Endothelial cell of umbilical vein (primary cell): ENCODE data around the gene PLXDC2. TPM values are rescaled to one million over a fixed set of nuclear protein-coding genes. Genes with fewer than 3 reads are reported as not detected.

ENCODE experiments used
- BruUV-seq: library from RNA; stranded (reverse); fragments of 400-500 nt; replicated peaks from 2 replicates; lab custom pipeline; 2021; lab: Mats Ljungman, UMichigan
- CTCF ChIA-PET: fragments of 300-600, 350-600 bp; sonication (Branson Sonifier 250); formaldehyde crosslinking; loops from one replicate; lab custom pipeline; 2021; ENCODE audit warnings: antibody characterized with exemption, inconsistent platforms; lab: Charles Lee
- POLR2A ChIA-PET: fragments of 300-600, 350-600 bp; sonication (Branson Sonifier 250); formaldehyde crosslinking; loops from one replicate; lab custom pipeline; 2021; ENCODE audit warnings: antibody characterized with exemption, inconsistent platforms; lab: Charles Lee
- DNase-seq: peaks from one replicate; pipeline ENCODE4 v3.0.0-alpha.2; 2011; ENCODE audit warnings: low read depth, low spot score
- FAIRE-seq: peaks from 2 replicates; lab custom pipeline; 2011; peaks lifted over from hg19 to GRCh38; lab: Jason Lieb, UNC
- H2AFZ ChIP-seq: 2 replicates; pipeline ENCODE4 v1.6.0; 2012; ENCODE audit warnings: low read depth, low read length, control low read depth, inconsistent platforms
- H3K27ac ChIP-seq: 2 replicates; pipeline ENCODE4 v1.5.1; 2011; ENCODE audit warnings: low read depth, mild to moderate bottlenecking, control low read depth, low read length, moderate library complexity; ENCODE audit not compliant: insufficient read depth
- H3K27me3 ChIP-seq, 2 experiments: 2 replicates each; pipeline versions ENCODE4 v1.6.0 to v1.6.1; 2011; ENCODE audit warnings: low read length in 2 of 2, mixed read lengths in 1 of 2; ENCODE audit not compliant: control insufficient read depth in 2 of 2, insufficient read depth in 2 of 2
- H3K36me3 ChIP-seq, 2 experiments: 2 replicates in 1 of 2; 3 replicates in 1 of 2; pipeline ENCODE4 v1.5.1; 2011; ENCODE audit warnings: low read length in 2 of 2, mild to moderate bottlenecking in 1 of 2, moderate library complexity in 1 of 2; ENCODE audit not compliant: control insufficient read depth in 2 of 2, insufficient read depth in 2 of 2; ENCODE audit errors: extremely low read depth in 1 of 2
- H3K4me1 ChIP-seq: 3 replicates; pipeline ENCODE4 v1.5.1; 2011; ENCODE audit warnings: mild to moderate bottlenecking, low read length; ENCODE audit not compliant: control insufficient read depth, insufficient read depth; ENCODE audit errors: extremely low read depth
- H3K4me2 ChIP-seq: 2 replicates; pipeline ENCODE4 v1.6.1; 2011; ENCODE audit warnings: low read length, control low read depth, mixed read lengths; ENCODE audit not compliant: insufficient read depth
- H3K4me3 ChIP-seq, 3 experiments: fragments of 200-600 bp in 1 of 3; sonication (generic), shearing (Covaris generic) in 1 of 3; replicated peaks in 1 of 3; 2 replicates each; pipeline ENCODE4 v1.5.1; 2011 to 2016; ENCODE audit warnings: control low read depth in 3 of 3, low read length in 3 of 3, mild to moderate bottlenecking in 2 of 3, inconsistent platforms in 1 of 3, low read depth in 1 of 3, moderate library complexity in 1 of 3; ENCODE audit not compliant: insufficient read depth in 1 of 3
- H3K79me2 ChIP-seq: 2 replicates; pipeline ENCODE4 v1.6.0; 2012; ENCODE audit warnings: low read length, inconsistent platforms; ENCODE audit not compliant: control insufficient read depth, insufficient read depth
- H3K9ac ChIP-seq: replicated peaks from 2 replicates; pipeline ENCODE3; 2011; ENCODE audit warnings: low read length, control low read depth; ENCODE audit not compliant: insufficient read depth; ENCODE audit errors: extremely low read depth
- H3K9me1 ChIP-seq: replicated peaks from 3 replicates; pipeline ENCODE4 v1.6.0; 2011; ENCODE audit warnings: mild to moderate bottlenecking, low read length; ENCODE audit not compliant: control insufficient read depth, insufficient read depth; ENCODE audit errors: extremely low read depth
- H3K9me3 ChIP-seq: replicated peaks from 2 replicates; pipeline ENCODE4 v1.5.1; 2012; ENCODE audit warnings: low read length, inconsistent platforms; ENCODE audit not compliant: control insufficient read depth, insufficient read depth
- H4K20me1 ChIP-seq: replicated peaks from 2 replicates; pipeline ENCODE3; 2011; ENCODE audit warnings: mild to moderate bottlenecking, low read length; ENCODE audit not compliant: control insufficient read depth, insufficient read depth; ENCODE audit errors: extremely low read depth
- EZH2 ChIP-seq: IDR thresholded peaks from 2 replicates; pipeline ENCODE4 v1.6.1; 2012; ENCODE audit warnings: borderline replicate concordance, low read depth, mild to moderate bottlenecking, moderate library complexity, low read length, inconsistent platforms; ENCODE audit not compliant: severe bottlenecking
- GATA2 ChIP-seq: IDR thresholded peaks from 2 replicates; pipeline ENCODE4 v1.7.0; 2011; ENCODE audit warnings: low read depth, mild to moderate bottlenecking, moderate library complexity, mixed read lengths, low read length; ENCODE audit not compliant: insufficient read length, insufficient read depth
- JUN ChIP-seq: IDR thresholded peaks from 2 replicates; pipeline ENCODE4 v1.6.1; 2011; ENCODE audit warnings: borderline replicate concordance, low read depth; ENCODE audit not compliant: insufficient read length, insufficient read depth
- POLR2AphosphoS5 ChIP-seq: IDR thresholded peaks from 2 replicates; pipeline ENCODE4 v1.6.1; 2012; ENCODE audit warnings: low read depth, mild to moderate bottlenecking, control low read depth, low read length, moderate library complexity; ENCODE audit not compliant: insufficient read depth
- dilution Hi-C: fragments of 300-500 bp; cut with MboI; formaldehyde crosslinking; loops from one replicate; pipeline ENCODE4 v1.15.0; 2019; ENCODE audit warnings: low sequenced_read_pairs; ENCODE audit not compliant: extremely low pct_ligation_motif_present
- intact Hi-C: fragments of 100-400 bp; cut with micrococcal nuclease; formaldehyde crosslinking; loops from one replicate; pipeline ENCODE4 v1.10.0; 2022
- polyA plus RNA-seq, 4 experiments: library from polyadenylated mRNA; depleted of rRNA in 3 of 4; stranded (reverse) in 3 of 4; unstranded in 1 of 4; fragments of >200 nt; gene quantifications; 2 replicates each; pipeline versions ENCODE4 v1.2.1 to v1.2.3, GENCODE V29; 2011 to 2012; ENCODE audit warnings: missing spikeins in 1 of 4
- total RNA-seq: library from RNA; stranded (reverse); gene quantifications from 2 replicates; pipeline ENCODE4 v1.2.3, GENCODE V29; 2021
- TF ChIP-seq, protein P1 (sequence below): IDR thresholded peaks from 2 replicates; pipeline ENCODE4 v1.6.1; 2011; ENCODE audit not compliant: insufficient read depth, insufficient read length
- TF ChIP-seq, protein P2 (sequence below), 2 donors: IDR thresholded peaks; 1 replicate in 1 of 2; 2 replicates in 1 of 2; pipeline ENCODE4 v1.5.1; 2011; ENCODE audit warnings: low read length in 2 of 2, mild to moderate bottlenecking in 2 of 2, moderate library complexity in 2 of 2, control low read depth in 1 of 2, inconsistent platforms in 1 of 2, low read depth in 1 of 2; ENCODE audit not compliant: insufficient read depth in 1 of 2; ENCODE audit errors: extremely low read depth in 1 of 2

The PLXDC2 gene
- total and polyA plus RNA-seq, 2 donors (not counting 3 experiments of a cell fraction or from before 2014, with no cell fraction given), result 0.32 to 1.2 TPM

GRCh38 chr10:20108021-20108420 lies 291.8 kb downstream of the PLXDC2 start:
- Histone ChIP-seq H3K9ac (no peak overlapping the region), H3K27ac (no peak overlapping the region), H3K4me3 (no peak overlapping the region), H3K9me1 (no peaks in the 10 kb centered on the region), H3K4me2 (no peak overlapping the region), H3K36me3 (no peaks in the 10 kb centered on the region), H2AFZ (no peak overlapping the region), H3K9me3 (no peaks in the 10 kb centered on the region), H3K4me1 (no peaks in the 10 kb centered on the region), H4K20me1 (no peaks in the 10 kb centered on the region), H3K27me3 (no peaks in the 10 kb centered on the region), H3K79me2 (no peaks in the 10 kb centered on the region)
- intact Hi-C loops, result no loop called here
- dilution Hi-C loops, result no loop called here
- CTCF ChIA-PET, result no interaction called here
- TF ChIP-seq POLR2AphosphoS5 (no peak), GATA2 (no peak), JUN (no peak)
- TF ChIP-seq, protein P1, sequence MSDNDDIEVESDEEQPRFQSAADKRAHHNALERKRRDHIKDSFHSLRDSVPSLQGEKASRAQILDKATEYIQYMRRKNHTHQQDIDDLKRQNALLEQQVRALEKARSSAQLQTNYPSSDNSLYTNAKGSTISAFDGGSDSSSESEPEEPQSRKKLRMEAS, result no peak
- no TSS peak for BruUV-seq
- POLR2A ChIA-PET, result no interaction called here
- DNase-seq (no peak), FAIRE-seq (no peak)

GRCh38 chr10:20109613-20110012 lies 293.4 kb downstream of the PLXDC2 start:
- ChIA-PET POLR2A (no interaction called here), CTCF (no interaction called here)
- Histone ChIP-seq H3K4me1 (no peaks in the 10 kb centered on the region), H3K27ac (no peak overlapping the region), H2AFZ (no peak overlapping the region), H3K9me3 (no peaks in the 10 kb centered on the region), H4K20me1 (no peaks in the 10 kb centered on the region), H3K4me3 (no peak overlapping the region), H3K9ac (no peak overlapping the region), H3K27me3 (no peaks in the 10 kb centered on the region), H3K4me2 (no peak overlapping the region), H3K79me2 (no peaks in the 10 kb centered on the region), H3K36me3 (no peaks in the 10 kb centered on the region), H3K9me1 (no peaks in the 10 kb centered on the region)
- FAIRE-seq (no peak), DNase-seq (no peak)
- dilution Hi-C loops (no loop called here), intact Hi-C loops (no loop called here)
- TF ChIP-seq, protein P2, sequence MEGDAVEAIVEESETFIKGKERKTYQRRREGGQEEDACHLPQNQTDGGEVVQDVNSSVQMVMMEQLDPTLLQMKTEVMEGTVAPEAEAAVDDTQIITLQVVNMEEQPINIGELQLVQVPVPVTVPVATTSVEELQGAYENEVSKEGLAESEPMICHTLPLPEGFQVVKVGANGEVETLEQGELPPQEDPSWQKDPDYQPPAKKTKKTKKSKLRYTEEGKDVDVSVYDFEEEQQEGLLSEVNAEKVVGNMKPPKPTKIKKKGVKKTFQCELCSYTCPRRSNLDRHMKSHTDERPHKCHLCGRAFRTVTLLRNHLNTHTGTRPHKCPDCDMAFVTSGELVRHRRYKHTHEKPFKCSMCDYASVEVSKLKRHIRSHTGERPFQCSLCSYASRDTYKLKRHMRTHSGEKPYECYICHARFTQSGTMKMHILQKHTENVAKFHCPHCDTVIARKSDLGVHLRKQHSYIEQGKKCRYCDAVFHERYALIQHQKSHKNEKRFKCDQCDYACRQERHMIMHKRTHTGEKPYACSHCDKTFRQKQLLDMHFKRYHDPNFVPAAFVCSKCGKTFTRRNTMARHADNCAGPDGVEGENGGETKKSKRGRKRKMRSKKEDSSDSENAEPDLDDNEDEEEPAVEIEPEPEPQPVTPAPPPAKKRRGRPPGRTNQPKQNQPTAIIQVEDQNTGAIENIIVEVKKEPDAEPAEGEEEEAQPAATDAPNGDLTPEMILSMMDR (IDR thresholded peaks at IDR 0.05; ENCODE audit: extremely low read depth in 1 of 2, insufficient read depth in 1 of 2, low read depth in 1 of 2, low read length in 2 of 2), result no peak
- TF ChIP-seq EZH2 (no peak), POLR2AphosphoS5 (no peak)
- BruUV-seq, result no TSS peak
